ENCODE results near the gene SLC26A8. TPM values are rescaled to one million over a fixed set of nuclear protein-coding genes. Genes with fewer than 3 reads are reported as not detected.

The SLC26A8 gene
- total RNA-seq, 1 donor from 2014 or later = 0.29 TPM

- Mint-ChIP-seq H3K4me3 (ENCODE audit: unreplicated experiment) (no peak overlapping the region), H3K27ac (ENCODE audit: unreplicated experiment) (no peak overlapping the region), H3K36me3 (ENCODE audit: unreplicated experiment) (no peaks in the 10 kb centered on the region), H3K4me1 (ENCODE audit: low read depth, unreplicated experiment) (peaks cover 6% of the 10 kb centered on the region), H3K27me3 (ENCODE audit: unreplicated experiment) (peaks cover 2% of the 10 kb centered on the region), H3K9me3 (ENCODE audit: unreplicated experiment) (no peaks in the 10 kb centered on the region)
- no peak for TF ChIP-seq CTCF (IDR thresholded peaks at IDR 0.05; ENCODE audit: partially characterized antibody, unreplicated experiment)
- DNase-seq = no peak
Measured at GRCh38 chr6:35967076-35967774, 57.2 kb downstream of the SLC26A8 start.

- Mint-ChIP-seq H3K27ac (ENCODE audit: unreplicated experiment) (no peak overlapping the region), H3K9me3 (ENCODE audit: unreplicated experiment) (no peaks in the 10 kb centered on the region), H3K4me1 (ENCODE audit: low read depth, unreplicated experiment) (peaks cover 6% of the 10 kb centered on the region), H3K27me3 (ENCODE audit: unreplicated experiment) (no peaks in the 10 kb centered on the region), H3K36me3 (ENCODE audit: unreplicated experiment) (no peaks in the 10 kb centered on the region), H3K4me3 (ENCODE audit: unreplicated experiment) (no peak overlapping the region)
- no peak for DNase-seq
- no peak for TF ChIP-seq CTCF (IDR thresholded peaks at IDR 0.05; ENCODE audit: partially characterized antibody, unreplicated experiment)
Measured at GRCh38 chr6:35962779-35963560, 61.5 kb downstream of the SLC26A8 start.

- TF ChIP-seq CTCF (IDR thresholded peaks at IDR 0.05; ENCODE audit: partially characterized antibody, unreplicated experiment) = no peak
- H3K4me3 Mint-ChIP-seq (ENCODE audit: unreplicated experiment) = no peak overlapping the region
- no peaks in the 10 kb centered on the region for H3K36me3 Mint-ChIP-seq (ENCODE audit: unreplicated experiment)
- H3K9me3 Mint-ChIP-seq (ENCODE audit: unreplicated experiment) = no peaks in the 10 kb centered on the region
- no peaks in the 10 kb centered on the region for H3K27me3 Mint-ChIP-seq (ENCODE audit: unreplicated experiment)
- no peak for DNase-seq
- no peaks in the 10 kb centered on the region for H3K4me1 Mint-ChIP-seq (ENCODE audit: low read depth, unreplicated experiment)
- H3K27ac Mint-ChIP-seq (ENCODE audit: unreplicated experiment) = no peak overlapping the region
Measured at GRCh38 chr6:35960187-35960586, 64.3 kb downstream of the SLC26A8 start.

GRCh38 chr6:35955970-35956369, 68.5 kb downstream of the SLC26A8 start:
- no peak for DNase-seq
- no peak for TF ChIP-seq CTCF (IDR thresholded peaks at IDR 0.05; ENCODE audit: partially characterized antibody, unreplicated experiment)
- Mint-ChIP-seq H3K36me3 (ENCODE audit: unreplicated experiment) (no peaks in the 10 kb centered on the region), H3K27ac (ENCODE audit: unreplicated experiment) (no peak overlapping the region), H3K27me3 (ENCODE audit: unreplicated experiment) (no peaks in the 10 kb centered on the region), H3K4me1 (ENCODE audit: low read depth, unreplicated experiment) (peaks cover 2% of the 10 kb centered on the region), H3K9me3 (ENCODE audit: unreplicated experiment) (no peaks in the 10 kb centered on the region), H3K4me3 (ENCODE audit: unreplicated experiment) (no peak overlapping the region)

- H3K27me3 Mint-ChIP-seq (ENCODE audit: unreplicated experiment) = no peaks in the 10 kb centered on the region
- H3K4me1 Mint-ChIP-seq (ENCODE audit: low read depth, unreplicated experiment) = peaks cover 2% of the 10 kb centered on the region
- H3K36me3 Mint-ChIP-seq (ENCODE audit: unreplicated experiment) = no peaks in the 10 kb centered on the region
- DNase-seq = no peak
- no peak for TF ChIP-seq CTCF (IDR thresholded peaks at IDR 0.05; ENCODE audit: partially characterized antibody, unreplicated experiment)
- no peak overlapping the region for H3K4me3 Mint-ChIP-seq (ENCODE audit: unreplicated experiment)
- no peaks in the 10 kb centered on the region for H3K9me3 Mint-ChIP-seq (ENCODE audit: unreplicated experiment)
- no peak overlapping the region for H3K27ac Mint-ChIP-seq (ENCODE audit: unreplicated experiment)
Measured at GRCh38 chr6:35955521-35955920, 68.9 kb downstream of the SLC26A8 start.

Measured in glutamatergic neuron (in vitro differentiated cells).